HG03575 (cell line): Measurements from ENCODE around the gene GRIN1.

ENCODE experiments used
- ATAC-seq: cut with Tn5 transposase; IDR thresholded peaks from one replicate; pipeline ENCODE4 v1.9.1; 2021; ENCODE audit not compliant: unreplicated experiment, insufficient number of reproducible peaks, low FRiP score; ENCODE audit errors: extremely low read depth

Gene GRIN1

DNA sequence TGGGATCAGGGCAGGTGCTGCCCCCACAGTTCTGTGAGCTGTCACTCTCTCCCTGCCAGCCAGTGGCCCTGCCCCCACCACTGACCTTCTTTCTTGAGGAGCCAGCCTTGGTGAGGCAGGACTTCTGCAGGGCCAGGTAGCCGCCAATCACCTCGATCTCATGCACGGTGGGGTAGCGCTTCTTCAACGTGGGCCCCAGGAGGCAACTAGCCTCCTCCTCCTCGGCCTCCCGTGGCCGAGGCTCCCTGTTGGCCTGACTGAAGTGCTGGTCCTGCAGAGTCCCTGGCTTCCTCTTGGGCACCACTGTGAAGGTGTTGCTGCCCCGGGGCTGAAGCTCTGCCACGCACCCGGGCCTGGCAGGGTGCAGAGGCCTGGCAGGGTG, 59.9 kb downstream of the GRIN1 start:
- no peak for ATAC-seq

DNA sequence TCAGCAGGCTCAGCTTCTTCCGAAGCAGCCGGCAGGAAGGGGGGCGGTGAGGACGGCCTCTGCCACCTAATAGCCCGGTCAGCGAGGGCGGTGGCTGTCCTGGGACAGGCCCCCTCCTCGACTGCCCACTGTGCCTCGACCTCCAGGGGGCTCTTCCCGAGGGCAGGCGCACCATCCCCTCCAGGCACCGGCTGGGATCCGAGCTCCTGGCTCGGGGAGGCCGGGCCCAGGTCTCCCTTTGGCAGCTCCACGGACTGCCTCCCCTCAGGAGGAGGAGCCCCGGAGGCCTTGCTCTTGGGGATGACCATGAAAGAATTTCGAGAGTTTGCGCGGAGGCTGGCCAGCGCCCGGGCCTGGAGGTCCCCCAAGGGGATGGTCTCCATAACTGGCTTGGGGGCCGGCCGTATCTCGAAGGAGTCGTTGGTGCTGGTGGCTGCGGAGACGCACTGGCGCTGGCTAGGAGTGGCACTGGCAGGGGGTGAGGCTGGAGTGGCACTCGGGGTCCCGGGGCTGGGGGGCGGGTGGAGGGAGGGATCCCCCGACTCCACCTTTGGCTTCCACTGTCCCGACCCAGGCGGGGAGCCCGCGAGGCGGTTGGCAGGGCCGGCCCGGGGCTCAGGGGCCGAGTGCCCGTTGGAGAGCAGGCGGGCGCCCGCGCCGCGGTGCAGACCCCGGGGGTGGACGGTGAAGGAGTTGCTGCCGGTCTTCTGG, 60.6 kb downstream of the GRIN1 start:
- no peak for ATAC-seq

GRCh38 chr9:137200311-137201204, 61.6 kb downstream of the GRIN1 start, which contains the start of gene TPRN:
TSS of gene TPRN (minus strand) at chr9:137200741. CDS start at chr9:137200711, 30 bp downstream.
- peak; percentile 60 for ATAC-seq

- no peak for ATAC-seq
These were observed 62.4 kb downstream of the GRIN1 start for GRCh38 chr9:137201205-137201868.

- ATAC-seq, result no peak
These were observed 64.0 kb downstream of the GRIN1 start for GRCh38 chr9:137202966-137203365.

GRCh38 chr9:137204731-137205125, 65.8 kb downstream of the GRIN1 start:
- ATAC-seq, result no peak

DNA sequence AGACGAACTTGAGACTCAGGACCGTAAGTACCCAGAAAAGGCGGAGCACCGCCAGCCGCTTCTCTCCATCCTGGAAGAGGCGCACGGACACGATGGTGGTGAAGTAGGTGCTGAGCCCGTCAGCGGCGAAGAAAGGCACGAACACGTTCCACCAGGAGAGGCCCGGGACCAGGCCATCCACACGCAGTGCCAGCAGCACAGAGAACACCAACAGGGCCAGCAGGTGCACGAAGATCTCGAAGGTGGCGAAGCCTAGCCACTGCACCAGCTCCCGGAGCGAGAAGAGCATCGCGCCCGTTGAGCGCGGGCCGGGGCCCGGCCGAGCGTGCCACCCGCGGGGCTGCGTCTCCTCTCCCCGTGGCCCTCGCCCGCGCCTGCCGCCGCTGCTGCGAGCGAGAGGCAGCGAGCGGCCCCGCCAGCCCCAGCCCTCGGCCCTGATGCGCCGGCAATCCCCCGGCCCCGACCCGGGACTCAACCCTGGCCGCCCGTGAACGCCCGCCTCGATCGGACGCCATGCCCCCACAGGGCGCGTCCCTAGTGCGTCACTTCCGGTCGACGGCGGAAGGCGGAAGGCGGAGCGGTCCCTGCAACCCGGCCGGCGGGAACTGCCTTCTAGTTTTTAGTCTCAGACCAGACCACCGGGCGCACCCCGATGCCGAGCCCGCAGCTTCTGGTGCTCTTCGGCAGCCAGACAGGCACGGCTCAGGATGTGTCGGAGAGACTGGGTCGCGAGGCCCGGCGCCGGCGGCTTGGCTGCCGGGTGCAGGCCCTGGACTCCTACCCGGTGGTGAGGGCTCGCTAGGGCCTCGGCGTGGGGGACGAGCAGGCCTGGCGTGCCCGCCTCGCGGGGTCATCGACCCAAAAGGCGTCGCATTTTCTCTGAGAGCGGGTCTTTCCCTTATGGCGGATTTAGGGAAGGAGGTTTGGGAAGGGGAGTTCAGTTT, 66.4 kb downstream of the GRIN1 start, which contains the start of the genes NDOR1 and TMEM203:
Gene NDOR1 (plus strand): TSS at position 575 of the 944 bp plus-strand sequence. CDS start 78 bp downstream, at position 653.
Gene TMEM203 (minus strand): TSS at position 523 of the 944 bp plus-strand sequence. CDS start 234 bp downstream, at position 289.
- no peak for ATAC-seq

DNA sequence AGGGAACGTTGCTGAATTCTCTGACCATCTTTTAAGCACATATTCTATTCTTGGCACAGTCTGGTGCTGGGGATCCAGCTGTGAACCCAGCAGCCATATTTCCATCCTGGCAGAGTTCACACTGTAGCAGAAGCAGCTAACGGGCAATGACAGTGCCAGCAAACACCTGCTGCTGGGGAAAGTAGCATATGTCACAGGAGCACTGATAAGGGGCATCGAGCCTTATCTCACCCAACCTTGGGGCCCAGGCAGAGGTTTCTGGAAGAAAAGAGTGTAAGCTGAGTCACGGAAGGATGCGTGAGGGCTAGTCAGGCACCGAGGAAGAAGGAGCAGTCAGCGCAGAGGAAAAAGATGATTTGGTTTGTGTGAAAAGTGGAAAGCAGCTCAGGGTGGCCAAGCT, 67.6 kb downstream of the GRIN1 start:
- no peak for ATAC-seq

GRCh38 chr9:137211532-137211931, 72.6 kb downstream of the GRIN1 start:
- no peak for ATAC-seq

DNA sequence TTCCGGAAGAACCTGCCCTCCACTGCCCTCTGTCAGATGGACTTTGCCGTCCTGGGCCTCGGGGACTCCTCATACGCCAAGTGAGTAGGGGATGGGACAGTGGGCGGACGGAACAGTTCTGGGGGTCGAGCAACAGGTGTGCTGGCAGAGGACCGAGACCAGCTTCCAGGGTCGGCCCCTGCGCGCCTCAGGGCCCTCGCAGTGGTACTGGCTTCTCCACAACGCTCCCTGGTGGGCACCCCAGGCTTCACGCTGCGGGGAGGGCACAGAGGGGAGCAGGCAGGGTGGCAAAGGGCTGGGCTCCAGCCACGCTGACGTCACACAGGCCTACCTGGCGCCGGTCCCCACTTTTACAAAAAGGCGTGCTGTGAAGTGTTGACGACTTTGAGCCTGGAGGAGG, 73.6 kb downstream of the GRIN1 start:
- ATAC-seq, result no peak

- ATAC-seq, result no peak
These were observed 74.5 kb downstream of the GRIN1 start for GRCh38 chr9:137213160-137214060.

DNA sequence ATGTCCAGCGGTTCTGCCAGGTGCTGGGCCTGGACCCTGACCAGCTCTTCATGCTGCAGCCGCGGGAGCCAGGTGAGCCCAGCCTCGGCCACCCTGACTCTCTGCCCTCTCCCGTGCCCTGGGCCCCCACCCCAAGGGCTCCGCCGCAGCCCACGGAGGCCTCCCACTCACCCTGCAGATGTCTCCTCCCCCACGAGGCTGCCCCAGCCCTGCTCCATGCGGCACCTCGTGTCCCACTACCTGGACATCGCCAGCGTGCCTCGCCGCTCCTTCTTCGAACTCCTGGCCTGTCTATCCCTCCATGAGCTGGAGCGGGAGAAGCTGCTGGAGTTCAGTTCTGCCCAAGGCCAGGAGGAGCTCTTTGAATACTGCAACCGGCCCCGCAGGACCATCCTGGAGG, 75.7 kb downstream of the GRIN1 start:
- no peak for ATAC-seq

- no peak for ATAC-seq
These were observed 76.4 kb downstream of the GRIN1 start for GRCh38 chr9:137215196-137215986.

- no peak for ATAC-seq
These were observed 77.4 kb downstream of the GRIN1 start for GRCh38 chr9:137216188-137216965.

GRCh38 chr9:137217276-137218211, 78.6 kb downstream of the GRIN1 start:
- ATAC-seq, result no peak
